H54 (cell line): ENCODE measurements around the gene XPNPEP2.

ENCODE experiments used
- DNase-seq: peaks from one replicate; pipeline ENCODE4 v3.0.0; 2011; ENCODE audit warnings: low spot score, mixed read lengths; ENCODE audit not compliant: insufficient read length
- FAIRE-seq: peaks from 3 replicates; lab custom pipeline; 2011; peaks lifted over from hg19 to GRCh38; lab: Jason Lieb, UNC
- POLR2A ChIP-seq: IDR thresholded peaks from 2 replicates; pipeline ENCODE4 v1.6.1; 2011; ENCODE audit warnings: low read depth, mild to moderate bottlenecking, low read length

Gene XPNPEP2

DNA sequence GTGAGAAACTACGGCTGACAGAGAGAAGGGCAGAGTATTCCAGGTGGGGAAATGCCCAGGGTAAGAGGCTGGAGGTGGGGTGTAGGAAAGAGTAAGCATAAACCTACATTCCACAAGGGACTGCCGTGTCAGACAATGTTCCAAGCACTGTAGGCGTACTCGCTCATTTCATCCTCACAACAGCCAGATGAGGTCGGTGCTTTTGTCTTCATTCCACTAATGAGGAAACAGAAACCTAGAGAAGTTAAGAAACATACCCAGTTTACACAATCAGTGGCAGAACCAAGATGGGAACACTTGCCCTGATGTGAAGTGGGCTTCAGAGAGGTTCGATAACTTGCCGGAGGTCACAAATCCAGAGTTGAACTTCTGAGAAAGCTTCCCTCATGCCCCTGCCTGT is 45.6 kb downstream of the XPNPEP2 start:
- TF ChIP-seq POLR2A: no peak
- DNase-seq (no peak), FAIRE-seq (no peak)

- TF ChIP-seq POLR2A: no peak
- FAIRE-seq (no peak), DNase-seq (no peak)
Observed at GRCh38 chrX:129785160-129785947, 46.6 kb downstream of the XPNPEP2 start.

GRCh38 chrX:129786210-129786651 is 47.5 kb downstream of the XPNPEP2 start:
- TF ChIP-seq POLR2A: no peak
- FAIRE-seq (no peak), DNase-seq (no peak)

- FAIRE-seq: no peak
- no peak for DNase-seq
- no peak for TF ChIP-seq POLR2A
Observed at GRCh38 chrX:129787336-129788055, 48.7 kb downstream of the XPNPEP2 start.

DNA sequence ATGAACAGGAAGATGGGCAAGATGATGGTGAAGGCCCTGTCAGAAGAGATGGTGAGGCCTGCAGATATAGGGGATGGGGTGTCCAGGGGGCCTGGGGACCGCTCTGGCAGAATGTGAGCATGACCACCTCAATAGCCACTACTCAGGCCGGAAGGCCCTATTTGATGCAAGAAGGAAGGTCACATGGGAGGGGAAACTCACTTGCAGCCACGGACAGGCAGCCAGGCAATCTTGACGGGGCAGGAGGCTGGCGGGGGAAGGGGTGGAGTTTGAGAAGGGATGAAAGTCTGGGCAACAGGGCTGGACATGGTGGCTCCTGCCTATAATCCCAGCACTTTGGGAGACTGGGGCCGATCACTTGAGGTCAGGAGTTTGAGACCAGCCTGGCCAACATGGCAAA is 49.7 kb downstream of the XPNPEP2 start:
- no peak for FAIRE-seq
- TF ChIP-seq POLR2A: no peak

GRCh38 chrX:129790146-129790545 is 51.4 kb downstream of the XPNPEP2 start:
- DNase-seq (no peak), FAIRE-seq (no peak)
- TF ChIP-seq POLR2A: no peak

More for the DNA sequence above, 49.7 kb downstream of the XPNPEP2 start:
- DNase-seq: no peak

GRCh38 chrX:129790808-129791207 is 52.0 kb downstream of the XPNPEP2 start:
- no peak for TF ChIP-seq POLR2A
- no peak for FAIRE-seq
- no peak for DNase-seq

GRCh38 chrX:129791336-129791735 is 52.6 kb downstream of the XPNPEP2 start:
- DNase-seq (no peak), FAIRE-seq (no peak)
- TF ChIP-seq POLR2A: no peak

GRCh38 chrX:129791961-129792570 is 53.3 kb downstream of the XPNPEP2 start:
- no peak for FAIRE-seq
- DNase-seq: no peak
- no peak for TF ChIP-seq POLR2A

GRCh38 chrX:129792586-129793291 is 54.0 kb downstream of the XPNPEP2 start:
- no peak for FAIRE-seq
- no peak for DNase-seq
- no peak for TF ChIP-seq POLR2A

GRCh38 chrX:129793604-129794191 is 54.9 kb downstream of the XPNPEP2 start:
- TF ChIP-seq POLR2A: no peak
- FAIRE-seq (no peak), DNase-seq (no peak)

- TF ChIP-seq POLR2A: no peak
- FAIRE-seq: no peak
- no peak for DNase-seq
Observed at GRCh38 chrX:129795584-129795983, 56.8 kb downstream of the XPNPEP2 start.

- DNase-seq: no peak
- TF ChIP-seq POLR2A: no peak
- no peak for FAIRE-seq
Observed at GRCh38 chrX:129797251-129797906, 58.6 kb downstream of the XPNPEP2 start.
